Breast epithelium (tissue), 3 donors: ENCODE results near the gene MEDAG.

Experiments used
- POLR2A ChIP-seq: fragments of 450-650 bp; IDR thresholded peaks from one replicate; pipeline ENCODE4 v1.6.1; 2016; ENCODE audit warnings: antibody characterized with exemption, mild to moderate bottlenecking, moderate library complexity
- POLR2AphosphoS5 ChIP-seq, 3 donors: sonication (generic); formaldehyde crosslinking; IDR thresholded peaks; one replicate each; pipeline ENCODE4 v1.6.1; 2017; ENCODE audit warnings: antibody characterized with exemption in 3 of 3

DNA sequence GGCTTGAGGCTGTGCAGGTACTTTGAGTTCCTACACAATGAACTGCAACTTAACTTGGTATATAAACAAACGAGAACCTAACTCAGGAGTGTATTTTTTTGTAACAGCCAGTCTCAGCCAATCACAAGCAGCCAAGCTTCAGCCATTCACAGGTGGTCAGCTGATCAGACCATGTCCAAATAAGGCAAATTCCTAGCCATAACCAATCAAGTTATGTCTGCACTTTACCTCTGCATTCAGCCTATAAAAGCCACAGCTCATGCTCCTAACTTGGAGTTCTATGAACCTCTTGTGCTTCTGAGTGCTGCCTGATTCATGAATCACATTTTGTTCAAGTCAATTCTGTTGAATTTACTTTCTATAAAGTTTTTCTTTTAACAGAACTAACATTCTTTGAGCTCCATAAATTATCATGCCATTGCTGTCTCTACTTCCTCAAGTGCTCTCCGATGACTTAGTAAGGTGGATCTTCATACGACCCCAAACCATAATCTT lies 16.8 kb upstream of the MEDAG start:
- TF ChIP-seq POLR2A = no peak
- no peak for TF ChIP-seq POLR2AphosphoS5 (IDR thresholded peaks at IDR 0.05)
